A673 (cell line): Measurements from ENCODE around the gene L3MBTL1.

Experiments
- EZH2 ChIP-seq: fragments of 200-600 bp; sonication (generic); IDR thresholded peaks from 2 replicates; pipeline ENCODE4 v1.6.1; 2017; ENCODE audit warnings: borderline replicate concordance, low read depth, mild to moderate bottlenecking, mixed read lengths, antibody characterized with exemption, low read length; ENCODE audit not compliant: poor library complexity, severe bottlenecking
- TF ChIP-seq, protein P1 (sequence below): fragments of 300-800, 200-600 bp; sonication (generic); conservative IDR thresholded peaks from 2 replicates; pipeline ENCODE4 v1.5.1; 2017; ENCODE audit warnings: low read depth, mild to moderate bottlenecking, antibody characterized with exemption, low read length, moderate library complexity, mixed read lengths

GRCh38 chr20:43584448-43585136, 77.1 kb downstream of the L3MBTL1 start:
- TF ChIP-seq, protein P1, sequence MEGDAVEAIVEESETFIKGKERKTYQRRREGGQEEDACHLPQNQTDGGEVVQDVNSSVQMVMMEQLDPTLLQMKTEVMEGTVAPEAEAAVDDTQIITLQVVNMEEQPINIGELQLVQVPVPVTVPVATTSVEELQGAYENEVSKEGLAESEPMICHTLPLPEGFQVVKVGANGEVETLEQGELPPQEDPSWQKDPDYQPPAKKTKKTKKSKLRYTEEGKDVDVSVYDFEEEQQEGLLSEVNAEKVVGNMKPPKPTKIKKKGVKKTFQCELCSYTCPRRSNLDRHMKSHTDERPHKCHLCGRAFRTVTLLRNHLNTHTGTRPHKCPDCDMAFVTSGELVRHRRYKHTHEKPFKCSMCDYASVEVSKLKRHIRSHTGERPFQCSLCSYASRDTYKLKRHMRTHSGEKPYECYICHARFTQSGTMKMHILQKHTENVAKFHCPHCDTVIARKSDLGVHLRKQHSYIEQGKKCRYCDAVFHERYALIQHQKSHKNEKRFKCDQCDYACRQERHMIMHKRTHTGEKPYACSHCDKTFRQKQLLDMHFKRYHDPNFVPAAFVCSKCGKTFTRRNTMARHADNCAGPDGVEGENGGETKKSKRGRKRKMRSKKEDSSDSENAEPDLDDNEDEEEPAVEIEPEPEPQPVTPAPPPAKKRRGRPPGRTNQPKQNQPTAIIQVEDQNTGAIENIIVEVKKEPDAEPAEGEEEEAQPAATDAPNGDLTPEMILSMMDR: no peak
- no peak for TF ChIP-seq EZH2
